ENCODE measurements around the gene WDR35.
A peak's percentile ranks its signal among the peaks of the same experiment; 100 is the strongest.

The WDR35 gene

DNA sequence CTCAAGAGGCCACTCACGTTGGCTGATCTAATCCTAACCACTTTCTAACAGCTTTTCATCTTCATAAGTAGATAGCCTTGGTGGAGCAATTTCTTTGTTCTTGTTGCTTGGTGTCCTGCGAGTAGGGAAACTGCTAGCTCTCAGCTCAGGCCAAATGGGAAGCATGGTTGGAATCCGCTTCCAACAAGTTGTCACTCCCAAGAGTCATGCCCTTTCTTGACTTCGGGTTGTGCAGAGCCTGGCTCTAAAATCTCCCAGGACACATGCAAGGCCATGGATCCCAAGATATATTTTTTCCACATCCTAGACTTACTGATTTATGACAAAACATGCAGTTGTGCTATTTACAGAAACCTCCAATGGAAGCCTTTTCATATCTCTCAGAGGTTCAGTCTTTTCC is 29.8 kb upstream of the WDR35 start:
- no peak overlapping the region for H3K9ac ChIP-seq (ENCODE audit: low read length)
- no peak overlapping the region for H3K18ac ChIP-seq (ENCODE audit: low read depth in 1 of 2, low read length in 2 of 2)
- no peak overlapping the region for H2AK5ac ChIP-seq (ENCODE audit: low read length, severe bottlenecking)
- H2BK12ac ChIP-seq (ENCODE audit: low read length in 2 of 2), result no peak overlapping the region
- H3K14ac ChIP-seq (ENCODE audit: low read length in 2 of 2), result no peak overlapping the region
- H2AFZ ChIP-seq (ENCODE audit: low read depth, low read length), result no peak overlapping the region
- H3K36me3 ChIP-seq (ENCODE audit: control insufficient read depth in 1 of 2, insufficient read depth in 2 of 2, low read depth in 1 of 2, low read length in 2 of 2), result peaks cover 4 to 7% of the 10 kb centered on the region in 2 experiments
- H3K23ac ChIP-seq (ENCODE audit: low read length in 2 of 2), result no peak overlapping the region
- H2BK5ac ChIP-seq (ENCODE audit: low read depth, low read length, poor library complexity, severe bottlenecking), result no peak overlapping the region
- peaks cover 2% of the 10 kb centered on the region for H3K4me1 ChIP-seq (ENCODE audit: control insufficient read depth, insufficient read depth, low read depth, low read length)
- H2BK15ac ChIP-seq (ENCODE audit: low read depth, poor library complexity, severe bottlenecking), result no peak overlapping the region
- no peaks in the 10 kb centered on the region for H3K27me3 ChIP-seq (ENCODE audit: control insufficient read depth in 1 of 2, insufficient read depth in 1 of 2, low read length in 2 of 2)
- H3K27ac ChIP-seq (ENCODE audit: low read length, poor library complexity, severe bottlenecking), result no peak overlapping the region
- H4K91ac ChIP-seq (ENCODE audit: low read length), result no peak overlapping the region
- H2BK120ac ChIP-seq (ENCODE audit: low read depth, low read length), result no peak overlapping the region
- H3K79me1 ChIP-seq (replicated peaks; ENCODE audit: low read length, poor library complexity, severe bottlenecking), result no peaks in the 10 kb centered on the region
- 92% methylated on average over 3 of the region's 4 CpGs for WGBS
- no peak overlapping the region for H3K4me2 ChIP-seq (ENCODE audit: low read length, poor library complexity, severe bottlenecking)
- no peak for DNase-seq
- no peak overlapping the region for H3K4me3 ChIP-seq (ENCODE audit: insufficient read depth in 1 of 2, low read depth in 1 of 2, low read length in 2 of 2)
- H3K4ac ChIP-seq (ENCODE audit: low read depth in 1 of 2, low read length in 2 of 2), result no peak overlapping the region
- no peak overlapping the region for H4K8ac ChIP-seq (ENCODE audit: low read length)
- no peaks in the 10 kb centered on the region for H3K9me3 ChIP-seq (ENCODE audit: control insufficient read depth, low read length)

GRCh38 chr2:20018601-20019152 is 28.8 kb upstream of the WDR35 start:
- H2BK12ac ChIP-seq (ENCODE audit: low read length in 2 of 2), result no peak overlapping the region
- no peak for DNase-seq
- peaks cover 2 to 7% of the 10 kb centered on the region in 2 experiments for H3K36me3 ChIP-seq (ENCODE audit: control insufficient read depth in 1 of 2, insufficient read depth in 2 of 2, low read depth in 1 of 2, low read length in 2 of 2)
- no peak overlapping the region for H4K8ac ChIP-seq (ENCODE audit: low read length)
- 100% methylated on average over 1 of the region's 2 CpGs for WGBS
- H3K27me3 ChIP-seq (ENCODE audit: control insufficient read depth in 1 of 2, insufficient read depth in 1 of 2, low read length in 2 of 2), result no peaks in the 10 kb centered on the region
- peaks cover 2% of the 10 kb centered on the region for H3K4me1 ChIP-seq (ENCODE audit: control insufficient read depth, insufficient read depth, low read depth, low read length)
- no peak overlapping the region for H3K4me3 ChIP-seq (ENCODE audit: insufficient read depth in 1 of 2, low read depth in 1 of 2, low read length in 2 of 2)
- no peak overlapping the region for H3K14ac ChIP-seq (ENCODE audit: low read length in 2 of 2)
- no peak overlapping the region for H4K91ac ChIP-seq (ENCODE audit: low read length)
- no peak overlapping the region for H3K18ac ChIP-seq (ENCODE audit: low read depth in 1 of 2, low read length in 2 of 2)
- H2AK5ac ChIP-seq (ENCODE audit: low read length, severe bottlenecking), result no peak overlapping the region
- H2BK5ac ChIP-seq (ENCODE audit: low read depth, low read length, poor library complexity, severe bottlenecking), result no peak overlapping the region
- no peak overlapping the region for H2BK15ac ChIP-seq (ENCODE audit: low read depth, poor library complexity, severe bottlenecking)
- H3K9ac ChIP-seq (ENCODE audit: low read length), result no peak overlapping the region
- H2BK120ac ChIP-seq (ENCODE audit: low read depth, low read length), result no peak overlapping the region
- H3K4me2 ChIP-seq (ENCODE audit: low read length, poor library complexity, severe bottlenecking), result no peak overlapping the region
- peak overlapping the region in 1 of 2 experiments; percentile 72 for H3K23ac ChIP-seq (ENCODE audit: low read length in 2 of 2)
- no peak overlapping the region for H3K4ac ChIP-seq (ENCODE audit: low read depth in 1 of 2, low read length in 2 of 2)
- H3K27ac ChIP-seq (ENCODE audit: low read length, poor library complexity, severe bottlenecking), result no peak overlapping the region
- H2AFZ ChIP-seq (ENCODE audit: low read depth, low read length), result no peak overlapping the region
- H3K9me3 ChIP-seq (ENCODE audit: control insufficient read depth, low read length), result no peaks in the 10 kb centered on the region
- no peaks in the 10 kb centered on the region for H3K79me1 ChIP-seq (replicated peaks; ENCODE audit: low read length, poor library complexity, severe bottlenecking)

DNA sequence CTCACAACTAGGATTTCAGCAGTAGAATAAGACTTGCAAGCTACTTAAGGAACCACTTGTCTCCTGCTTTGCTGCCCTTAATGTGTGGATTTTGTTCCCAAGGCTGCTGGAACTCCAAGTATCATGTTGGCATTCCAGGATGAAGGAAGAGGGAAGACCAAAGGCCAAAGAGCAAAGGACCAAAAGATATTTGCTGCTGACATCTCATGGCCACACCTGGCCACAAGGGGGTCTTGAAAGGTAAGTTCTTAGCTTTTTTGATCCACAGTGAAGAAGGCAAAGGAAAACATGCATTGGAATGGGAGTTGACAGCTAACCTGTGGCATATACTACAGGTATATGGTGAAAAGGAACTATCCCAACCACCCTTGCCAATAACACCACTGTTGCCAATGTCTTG is 26.4 kb upstream of the WDR35 start:
- Histone ChIP-seq H4K91ac (ENCODE audit: low read length) (no peak overlapping the region), H3K9ac (ENCODE audit: low read length) (no peak overlapping the region), H3K79me1 (replicated peaks; ENCODE audit: low read length, poor library complexity, severe bottlenecking) (no peaks in the 10 kb centered on the region), H2AFZ (ENCODE audit: low read depth, low read length) (no peak overlapping the region), H3K36me3 (ENCODE audit: control insufficient read depth in 1 of 2, insufficient read depth in 2 of 2, low read depth in 1 of 2, low read length in 2 of 2) (peaks cover 0 to 6% of the 10 kb centered on the region in 2 experiments), H3K9me3 (ENCODE audit: control insufficient read depth, low read length) (no peaks in the 10 kb centered on the region), H4K8ac (ENCODE audit: low read length) (no peak overlapping the region), H3K14ac (ENCODE audit: low read length in 2 of 2) (no peak overlapping the region), H3K23ac (ENCODE audit: low read length in 2 of 2) (no peak overlapping the region), H3K4me1 (ENCODE audit: control insufficient read depth, insufficient read depth, low read depth, low read length) (peaks cover 11% of the 10 kb centered on the region), H2BK12ac (ENCODE audit: low read length in 2 of 2) (no peak overlapping the region), H3K4ac (ENCODE audit: low read depth in 1 of 2, low read length in 2 of 2) (no peak overlapping the region), H2BK15ac (ENCODE audit: low read depth, poor library complexity, severe bottlenecking) (no peak overlapping the region), H3K18ac (ENCODE audit: low read depth in 1 of 2, low read length in 2 of 2) (no peak overlapping the region), H3K27me3 (ENCODE audit: control insufficient read depth in 1 of 2, insufficient read depth in 1 of 2, low read length in 2 of 2) (peaks cover 0 to 9% of the 10 kb centered on the region in 2 experiments), H3K27ac (ENCODE audit: low read length, poor library complexity, severe bottlenecking) (no peak overlapping the region), H2BK5ac (ENCODE audit: low read depth, low read length, poor library complexity, severe bottlenecking) (no peak overlapping the region), H2AK5ac (ENCODE audit: low read length, severe bottlenecking) (no peak overlapping the region), H3K4me3 (ENCODE audit: insufficient read depth in 1 of 2, low read depth in 1 of 2, low read length in 2 of 2) (no peak overlapping the region), H2BK120ac (ENCODE audit: low read depth, low read length) (no peak overlapping the region), H3K4me2 (ENCODE audit: low read length, poor library complexity, severe bottlenecking) (no peak overlapping the region)
- no peak for DNase-seq

- no peak overlapping the region for H2BK5ac ChIP-seq (ENCODE audit: low read depth, low read length, poor library complexity, severe bottlenecking)
- no peak overlapping the region for H3K4ac ChIP-seq (ENCODE audit: low read depth in 1 of 2, low read length in 2 of 2)
- H3K36me3 ChIP-seq (ENCODE audit: control insufficient read depth in 1 of 2, insufficient read depth in 2 of 2, low read depth in 1 of 2, low read length in 2 of 2), result no peaks in the 10 kb centered on the region
- no peak overlapping the region for H3K23ac ChIP-seq (ENCODE audit: low read length in 2 of 2)
- WGBS, result 0% methylated on average over 1 of the region's 2 CpGs
- H3K14ac ChIP-seq (ENCODE audit: low read length in 2 of 2), result no peak overlapping the region
- peak; percentile 62 for DNase-seq
- H3K79me1 ChIP-seq (replicated peaks; ENCODE audit: low read length, poor library complexity, severe bottlenecking), result no peaks in the 10 kb centered on the region
- H3K4me3 ChIP-seq (ENCODE audit: insufficient read depth in 1 of 2, low read depth in 1 of 2, low read length in 2 of 2), result no peak overlapping the region
- no peak overlapping the region for H3K4me2 ChIP-seq (ENCODE audit: low read length, poor library complexity, severe bottlenecking)
- H3K27me3 ChIP-seq (ENCODE audit: control insufficient read depth in 1 of 2, insufficient read depth in 1 of 2, low read length in 2 of 2), result peaks cover 0 to 14% of the 10 kb centered on the region in 2 experiments
- H3K27ac ChIP-seq (ENCODE audit: low read length, poor library complexity, severe bottlenecking), result no peak overlapping the region
- peaks cover 11% of the 10 kb centered on the region for H3K4me1 ChIP-seq (ENCODE audit: control insufficient read depth, insufficient read depth, low read depth, low read length)
- H4K8ac ChIP-seq (ENCODE audit: low read length), result no peak overlapping the region
- H2AK5ac ChIP-seq (ENCODE audit: low read length, severe bottlenecking), result no peak overlapping the region
- H2BK120ac ChIP-seq (ENCODE audit: low read depth, low read length), result no peak overlapping the region
- no peak overlapping the region for H3K18ac ChIP-seq (ENCODE audit: low read depth in 1 of 2, low read length in 2 of 2)
- no peak overlapping the region for H3K9ac ChIP-seq (ENCODE audit: low read length)
- H2BK15ac ChIP-seq (ENCODE audit: low read depth, poor library complexity, severe bottlenecking), result no peak overlapping the region
- no peak overlapping the region for H2BK12ac ChIP-seq (ENCODE audit: low read length in 2 of 2)
- no peaks in the 10 kb centered on the region for H3K9me3 ChIP-seq (ENCODE audit: control insufficient read depth, low read length)
- H4K91ac ChIP-seq (ENCODE audit: low read length), result no peak overlapping the region
- no peak overlapping the region for H2AFZ ChIP-seq (ENCODE audit: low read depth, low read length)
These were observed 25.7 kb upstream of the WDR35 start for GRCh38 chr2:20015482-20016083.
